ENCODE data around the gene FUT9. TPM values are rescaled to one million over a fixed set of nuclear protein-coding genes. Genes with fewer than 3 reads are reported as not detected.

Gene FUT9
- polyA plus RNA-seq, 2 of the 4 experiments (the other 2 are of a cell fraction) = not detected

DNA sequence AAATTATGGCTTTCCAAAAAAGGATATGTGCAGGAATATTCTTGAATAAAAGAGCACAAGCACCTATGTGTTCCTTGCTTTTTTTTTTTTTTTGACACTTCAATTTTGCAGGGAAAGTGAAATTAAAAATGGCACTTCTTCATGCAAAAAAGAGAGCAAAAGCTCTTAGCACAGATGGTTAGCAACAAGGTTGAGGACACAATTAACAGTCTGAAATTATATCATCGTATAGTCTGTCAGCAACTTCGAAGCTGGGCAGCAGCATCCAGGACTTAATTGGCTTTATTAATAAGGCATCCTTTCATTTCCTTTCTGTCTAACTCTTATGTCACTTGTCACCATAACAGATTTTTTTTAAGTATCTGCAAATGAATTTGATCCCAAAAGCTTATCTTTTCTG lies 122.6 kb downstream of the FUT9 start (continued):
- TF ChIP-seq FOSL2 (IDR thresholded peaks at IDR 0.05) (no peak), FOSL2 (CRISPR knock-in tag; IDR thresholded peaks at IDR 0.05) (no peak)

DNA sequence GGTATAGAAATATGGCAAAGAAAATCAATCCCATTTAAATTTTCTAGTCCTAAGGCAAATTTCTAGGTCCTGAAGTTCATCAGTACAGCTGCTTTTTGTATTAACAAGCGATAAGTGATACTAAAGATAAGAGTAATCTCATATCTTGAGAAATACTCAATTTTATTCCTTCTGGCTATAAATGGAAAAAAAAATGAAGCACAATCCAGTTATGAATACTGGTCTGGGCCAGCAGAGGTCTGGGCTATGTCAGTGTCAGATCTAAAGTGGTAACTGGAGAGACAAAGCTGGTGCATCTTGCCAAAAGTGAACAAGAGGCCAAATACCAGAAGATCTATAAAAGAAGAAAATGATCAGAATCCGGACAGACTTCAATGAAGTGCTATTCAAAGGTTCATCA lies 126.4 kb downstream of the FUT9 start:
- no peak overlapping the region for H3K4me2 ChIP-seq
- DNase-seq (ENCODE audit: low read depth in 1 of 2, low spot score in 1 of 2) = no peak
- POLR2A ChIA-PET = no interaction called here
- H3K9me3 ChIP-seq = no peaks in the 10 kb centered on the region
- CTCF ChIA-PET = no interaction called here
- FAIRE-seq = no peak
- 21% methylated on average over 2 of the region's 2 CpGs for WGBS (ENCODE audit: missing lambda C conversion rate)
- H3K4me1 ChIP-seq = no peaks in the 10 kb centered on the region
- H3K27ac ChIP-seq = no peak overlapping the region
- H3K4me3 ChIP-seq = no peak overlapping the region
- no peak for ATAC-seq
- TF ChIP-seq ZC3H11A (IDR thresholded peaks at IDR 0.05) = no peak
- TF ChIP-seq ZSCAN20 (CRISPR knock-in tag; IDR thresholded peaks at IDR 0.05) = no peak
- TF ChIP-seq KDM1A (IDR thresholded peaks at IDR 0.05; ENCODE audit: low read depth) = no peak
- TF ChIP-seq EHF (CRISPR knock-in tag; IDR thresholded peaks at IDR 0.05) = no peak
- no peak for TF ChIP-seq CEBPB (IDR thresholded peaks at IDR 0.05)
- TF ChIP-seq ZFP36 (IDR thresholded peaks at IDR 0.05; ENCODE audit: borderline replicate concordance, partially characterized antibody) = no peak
- TF ChIP-seq, protein P1, sequence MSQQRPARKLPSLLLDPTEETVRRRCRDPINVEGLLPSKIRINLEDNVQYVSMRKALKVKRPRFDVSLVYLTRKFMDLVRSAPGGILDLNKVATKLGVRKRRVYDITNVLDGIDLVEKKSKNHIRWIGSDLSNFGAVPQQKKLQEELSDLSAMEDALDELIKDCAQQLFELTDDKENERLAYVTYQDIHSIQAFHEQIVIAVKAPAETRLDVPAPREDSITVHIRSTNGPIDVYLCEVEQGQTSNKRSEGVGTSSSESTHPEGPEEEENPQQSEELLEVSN (IDR thresholded peaks at IDR 0.05; ENCODE audit: borderline replicate concordance, low read depth) = no peak
- TF ChIP-seq EP300 (IDR thresholded peaks at IDR 0.05) = no peak
- TF ChIP-seq, protein P2, sequence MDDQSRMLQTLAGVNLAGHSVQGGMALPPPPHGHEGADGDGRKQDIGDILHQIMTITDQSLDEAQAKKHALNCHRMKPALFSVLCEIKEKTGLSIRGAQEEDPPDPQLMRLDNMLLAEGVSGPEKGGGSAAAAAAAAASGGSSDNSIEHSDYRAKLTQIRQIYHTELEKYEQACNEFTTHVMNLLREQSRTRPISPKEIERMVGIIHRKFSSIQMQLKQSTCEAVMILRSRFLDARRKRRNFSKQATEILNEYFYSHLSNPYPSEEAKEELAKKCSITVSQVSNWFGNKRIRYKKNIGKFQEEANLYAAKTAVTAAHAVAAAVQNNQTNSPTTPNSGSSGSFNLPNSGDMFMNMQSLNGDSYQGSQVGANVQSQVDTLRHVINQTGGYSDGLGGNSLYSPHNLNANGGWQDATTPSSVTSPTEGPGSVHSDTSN (IDR thresholded peaks at IDR 0.05) = no peak

DNA sequence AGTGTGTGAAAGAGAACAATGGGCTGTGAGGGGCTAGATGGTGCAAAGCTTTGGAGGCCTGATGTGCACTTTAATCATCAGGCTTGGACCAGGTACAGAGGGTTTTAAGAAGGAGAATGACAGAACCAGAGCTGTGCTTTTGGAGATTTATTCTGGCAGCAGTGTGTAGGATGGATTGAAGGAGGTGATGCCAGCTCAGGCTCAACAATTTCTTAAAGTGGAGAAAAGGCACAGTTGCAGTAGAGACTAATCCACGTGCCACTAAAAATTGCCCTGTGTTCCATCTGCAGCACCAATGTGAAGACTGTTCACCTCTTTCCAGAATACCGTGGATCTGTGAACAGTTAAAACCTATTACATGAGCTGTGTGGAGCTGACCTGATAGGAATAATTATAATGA lies 134.7 kb downstream of the FUT9 start:
- DNase-seq (ENCODE audit: low read depth in 1 of 2, low spot score in 1 of 2) (no peak), FAIRE-seq (no peak), ATAC-seq (no peak)
- TF ChIP-seq HOXA7 (CRISPR knock-in tag; IDR thresholded peaks at IDR 0.05) (no peak), CHD2 (IDR thresholded peaks at IDR 0.05; ENCODE audit: low read length, partially characterized antibody) (no peak), KDM1A (IDR thresholded peaks at IDR 0.05; ENCODE audit: low read depth) (no peak), EHMT2 (IDR thresholded peaks at IDR 0.05; ENCODE audit: low read depth) (no peak), MYC (IDR thresholded peaks at IDR 0.05; ENCODE audit: borderline replicate concordance, low read length) (no peak), TP53 (CRISPR knock-in tag; IDR thresholded peaks at IDR 0.05) (no peak), HDAC2 (IDR thresholded peaks at IDR 0.05) (no peak), POLR2A (IDR thresholded peaks at IDR 0.05; ENCODE audit: low read length) (no peak), SMC3 (IDR thresholded peaks at IDR 0.05) (no peak), PHF8 (IDR thresholded peaks at IDR 0.05; ENCODE audit: borderline replicate concordance, low read depth) (no peak), ZSCAN20 (CRISPR knock-in tag; IDR thresholded peaks at IDR 0.05) (no peak), EP300 (IDR thresholded peaks at IDR 0.05) (no peak), ZFP36 (IDR thresholded peaks at IDR 0.05; ENCODE audit: borderline replicate concordance, partially characterized antibody) (no peak), RFX5 (IDR thresholded peaks at IDR 0.05) (no peak), BHLHE40 (IDR thresholded peaks at IDR 0.05; ENCODE audit: low read depth, low read length) (no peak), CEBPB (IDR thresholded peaks at IDR 0.05) (no peak)
- TF ChIP-seq, protein P3, sequence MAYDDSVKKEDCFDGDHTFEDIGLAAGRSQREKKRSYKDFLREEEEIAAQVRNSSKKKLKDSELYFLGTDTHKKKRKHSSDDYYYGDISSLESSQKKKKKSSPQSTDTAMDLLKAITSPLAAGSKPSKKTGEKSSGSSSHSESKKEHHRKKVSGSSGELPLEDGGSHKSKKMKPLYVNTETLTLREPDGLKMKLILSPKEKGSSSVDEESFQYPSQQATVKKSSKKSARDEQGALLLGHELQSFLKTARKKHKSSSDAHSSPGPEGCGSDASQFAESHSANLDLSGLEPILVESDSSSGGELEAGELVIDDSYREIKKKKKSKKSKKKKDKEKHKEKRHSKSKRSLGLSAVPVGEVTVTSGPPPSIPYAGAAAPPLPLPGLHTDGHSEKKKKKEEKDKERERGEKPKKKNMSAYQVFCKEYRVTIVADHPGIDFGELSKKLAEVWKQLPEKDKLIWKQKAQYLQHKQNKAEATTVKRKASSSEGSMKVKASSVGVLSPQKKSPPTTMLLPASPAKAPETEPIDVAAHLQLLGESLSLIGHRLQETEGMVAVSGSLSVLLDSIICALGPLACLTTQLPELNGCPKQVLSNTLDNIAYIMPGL (CRISPR knock-in tag; IDR thresholded peaks at IDR 0.05; ENCODE audit: borderline replicate concordance) = no peak
- TF ChIP-seq, protein P4, sequence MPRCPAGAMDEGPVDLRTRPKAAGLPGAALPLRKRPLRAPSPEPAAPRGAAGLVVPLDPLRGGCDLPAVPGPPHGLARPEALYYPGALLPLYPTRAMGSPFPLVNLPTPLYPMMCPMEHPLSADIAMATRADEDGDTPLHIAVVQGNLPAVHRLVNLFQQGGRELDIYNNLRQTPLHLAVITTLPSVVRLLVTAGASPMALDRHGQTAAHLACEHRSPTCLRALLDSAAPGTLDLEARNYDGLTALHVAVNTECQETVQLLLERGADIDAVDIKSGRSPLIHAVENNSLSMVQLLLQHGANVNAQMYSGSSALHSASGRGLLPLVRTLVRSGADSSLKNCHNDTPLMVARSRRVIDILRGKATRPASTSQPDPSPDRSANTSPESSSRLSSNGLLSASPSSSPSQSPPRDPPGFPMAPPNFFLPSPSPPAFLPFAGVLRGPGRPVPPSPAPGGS (IDR thresholded peaks at IDR 0.05) = no peak
- H3K4me3 ChIP-seq = no peak overlapping the region
- WGBS (ENCODE audit: missing lambda C conversion rate) = 0% methylated on average over 2 of the region's 2 CpGs
- POLR2A ChIA-PET = no interaction called here
- H3K27ac ChIP-seq = no peak overlapping the region
- CTCF ChIA-PET = no interaction called here
- H3K9me3 ChIP-seq = no peaks in the 10 kb centered on the region
- H3K4me2 ChIP-seq = no peak overlapping the region
- H3K4me1 ChIP-seq = no peaks in the 10 kb centered on the region

All from A549 (cell line).